Effector memory CD8-positive, alpha-beta T cell (primary cell): ENCODE measurements around the gene ARPIN.
"Not testable (repeated sequence)": the region's sequence is repeated elsewhere in the genome, so short reads cannot be mapped to it uniquely, and the experiment has no call there.

Experiments
- ATAC-seq: fragments of 150-1000 bp; cut with Tn5 transposase; replicated peaks from 2 replicates; pipeline ENCODE4 v1.10.0; 2021; ENCODE audit warnings: mild to moderate bottlenecking, moderate library complexity
- DNase-seq, 3 experiments: peaks; one replicate each; pipeline ENCODE4 v3.0.0; 2021
- H3K27ac Mint-ChIP-seq, 2 donors: one replicate each; pipeline ENCODE4 v1.8.0; 2022; ENCODE audit warnings: mild to moderate bottlenecking in 2 of 2, mixed read lengths in 2 of 2, moderate library complexity in 2 of 2
- H3K27me3 Mint-ChIP-seq, 2 donors: one replicate each; pipeline ENCODE4 v1.8.0; 2022; ENCODE audit warnings: mixed read lengths in 2 of 2
- H3K36me3 Mint-ChIP-seq: one replicate; pipeline ENCODE4 v1.8.0; 2022; ENCODE audit warnings: mild to moderate bottlenecking, moderate library complexity, mixed read lengths; ENCODE audit not compliant: insufficient read depth
- H3K4me1 Mint-ChIP-seq, 2 donors: one replicate each; pipeline ENCODE4 v1.8.0; 2022; ENCODE audit warnings: low read depth in 2 of 2, mixed read lengths in 2 of 2
- H3K4me3 Mint-ChIP-seq, 2 donors: one replicate each; pipeline ENCODE4 v1.8.0; 2022; ENCODE audit warnings: mild to moderate bottlenecking in 2 of 2, mixed read lengths in 2 of 2, moderate library complexity in 2 of 2
- H3K9me3 Mint-ChIP-seq, 2 donors: one replicate each; pipeline ENCODE4 v1.8.0; 2022; ENCODE audit warnings: mixed read lengths in 2 of 2

Gene ARPIN

GRCh38 chr15:89883518-89883917 is 29.2 kb downstream of the ARPIN start:
- Mint-ChIP-seq H3K4me3 (no peak overlapping the region), H3K4me1 (no peaks in the 10 kb centered on the region), H3K27me3 (no peaks in the 10 kb centered on the region), H3K9me3 (no peaks in the 10 kb centered on the region), H3K27ac (peak overlapping the region in 1 of 2 donors; percentile 46), H3K36me3 (peaks cover 47% of the 10 kb centered on the region)
- no peak for DNase-seq
- ATAC-seq = no peak

GRCh38 chr15:89880727-89881126 is 32.0 kb downstream of the ARPIN start:
- ATAC-seq = no peak
- no peak for DNase-seq
- no peak overlapping the region for H3K4me3 Mint-ChIP-seq
- H3K9me3 Mint-ChIP-seq = no peaks in the 10 kb centered on the region
- H3K27ac Mint-ChIP-seq = peak overlapping the region in 1 of 2 donors; percentile 35
- H3K27me3 Mint-ChIP-seq = no peaks in the 10 kb centered on the region
- peaks cover 48% of the 10 kb centered on the region for H3K36me3 Mint-ChIP-seq
- no peaks in the 10 kb centered on the region for H3K4me1 Mint-ChIP-seq

GRCh38 chr15:89878323-89878722 is 34.4 kb downstream of the ARPIN start:
- no peak overlapping the region for H3K4me3 Mint-ChIP-seq
- no peak overlapping the region for H3K27ac Mint-ChIP-seq
- peaks cover 29% of the 10 kb centered on the region for H3K36me3 Mint-ChIP-seq
- no peaks in the 10 kb centered on the region for H3K4me1 Mint-ChIP-seq
- DNase-seq = no peak
- ATAC-seq = no peak
- H3K9me3 Mint-ChIP-seq = no peaks in the 10 kb centered on the region
- H3K27me3 Mint-ChIP-seq = no peaks in the 10 kb centered on the region

GRCh38 chr15:89877083-89877425 is 35.7 kb downstream of the ARPIN start:
- H3K9me3 Mint-ChIP-seq = no peaks in the 10 kb centered on the region
- H3K27ac Mint-ChIP-seq = no peak overlapping the region
- H3K4me1 Mint-ChIP-seq = no peaks in the 10 kb centered on the region
- no peaks in the 10 kb centered on the region for H3K27me3 Mint-ChIP-seq
- no peak overlapping the region for H3K4me3 Mint-ChIP-seq
- peaks cover 27% of the 10 kb centered on the region for H3K36me3 Mint-ChIP-seq
- ATAC-seq (no peak), DNase-seq (no peak)

GRCh38 chr15:89876396-89877082 is 36.2 kb downstream of the ARPIN start:
- no peak for DNase-seq
- H3K27me3 Mint-ChIP-seq = no peaks in the 10 kb centered on the region
- H3K27ac Mint-ChIP-seq = no peak overlapping the region
- ATAC-seq = no peak
- peaks cover 27% of the 10 kb centered on the region for H3K36me3 Mint-ChIP-seq
- H3K4me3 Mint-ChIP-seq = no peak overlapping the region
- H3K9me3 Mint-ChIP-seq = no peaks in the 10 kb centered on the region
- H3K4me1 Mint-ChIP-seq = no peaks in the 10 kb centered on the region

- H3K36me3 Mint-ChIP-seq = peaks cover 31% of the 10 kb centered on the region
- no peak for DNase-seq
- H3K4me3 Mint-ChIP-seq = no peak overlapping the region
- no peaks in the 10 kb centered on the region for H3K4me1 Mint-ChIP-seq
- no peak overlapping the region for H3K27ac Mint-ChIP-seq
- no peaks in the 10 kb centered on the region for H3K9me3 Mint-ChIP-seq
- H3K27me3 Mint-ChIP-seq = no peaks in the 10 kb centered on the region
- no peak for ATAC-seq
Measured at GRCh38 chr15:89875741-89876140, 37.0 kb downstream of the ARPIN start.

GRCh38 chr15:89874926-89875564 is 37.7 kb downstream of the ARPIN start:
- Mint-ChIP-seq H3K27ac (peak overlapping the region in 1 of 2 donors; percentile 58), H3K4me1 (no peaks in the 10 kb centered on the region), H3K27me3 (no peaks in the 10 kb centered on the region), H3K9me3 (no peaks in the 10 kb centered on the region), H3K36me3 (peaks cover 28% of the 10 kb centered on the region), H3K4me3 (no peak overlapping the region)
- peak; percentile 100 for ATAC-seq
- DNase-seq = peak; percentile 72 to 80 (median 77)

- Mint-ChIP-seq H3K9me3 (no peaks in the 10 kb centered on the region), H3K4me1 (no peaks in the 10 kb centered on the region), H3K36me3 (peaks cover 19% of the 10 kb centered on the region), H3K27me3 (no peaks in the 10 kb centered on the region), H3K27ac (no peak overlapping the region), H3K4me3 (no peak overlapping the region)
- ATAC-seq (no peak), DNase-seq (no peak)
Measured at GRCh38 chr15:89870688-89871288, 42.0 kb downstream of the ARPIN start.

- DNase-seq = no peak
- H3K27me3 Mint-ChIP-seq = no peaks in the 10 kb centered on the region
- peak overlapping the region in 1 of 2 donors; percentile 16 for H3K27ac Mint-ChIP-seq
- H3K4me3 Mint-ChIP-seq = no peak overlapping the region
- H3K9me3 Mint-ChIP-seq = no peaks in the 10 kb centered on the region
- H3K4me1 Mint-ChIP-seq = no peaks in the 10 kb centered on the region
- peaks cover 21% of the 10 kb centered on the region for H3K36me3 Mint-ChIP-seq
- no peak for ATAC-seq
Measured at GRCh38 chr15:89870006-89870405, 42.7 kb downstream of the ARPIN start.

- not testable (repeated sequence) for H3K27me3 Mint-ChIP-seq, H3K9me3 Mint-ChIP-seq
Measured at GRCh38 chr15:89869490-89869889, 43.3 kb downstream of the ARPIN start.

GRCh38 chr15:89864958-89865739 is 47.6 kb downstream of the ARPIN start:
- no peak for DNase-seq
- Mint-ChIP-seq H3K36me3 (peaks cover 23% of the 10 kb centered on the region), H3K4me3 (no peak overlapping the region), H3K27me3 (no peaks in the 10 kb centered on the region), H3K4me1 (no peaks in the 10 kb centered on the region), H3K27ac (peak overlapping the region in 1 of 2 donors; percentile 33), H3K9me3 (no peaks in the 10 kb centered on the region)
- no peak for ATAC-seq

More at GRCh38 chr15:89869490-89869889, 43.3 kb downstream of the ARPIN start:
- peaks cover 22% of the 10 kb centered on the region for H3K36me3 Mint-ChIP-seq
- DNase-seq, H3K4me3 Mint-ChIP-seq, ATAC-seq, H3K4me1 Mint-ChIP-seq: not testable (repeated sequence)
- H3K27ac Mint-ChIP-seq = peak overlapping the region in 1 of 2 donors; percentile 16

- Mint-ChIP-seq H3K27ac (peak overlapping the region in 1 of 2 donors; percentile 33), H3K36me3 (peaks cover 18% of the 10 kb centered on the region), H3K27me3 (no peaks in the 10 kb centered on the region), H3K9me3 (no peaks in the 10 kb centered on the region), H3K4me3 (no peak overlapping the region), H3K4me1 (peaks cover 0 to 3% of the 10 kb centered on the region in 2 donors)
- DNase-seq (no peak), ATAC-seq (no peak)
Measured at GRCh38 chr15:89863918-89864317, 48.8 kb downstream of the ARPIN start.

- Mint-ChIP-seq H3K9me3 (no peaks in the 10 kb centered on the region), H3K27me3 (no peaks in the 10 kb centered on the region), H3K4me3 (no peak overlapping the region), H3K4me1 (peaks cover 0 to 4% of the 10 kb centered on the region in 2 donors), H3K36me3 (peaks cover 28% of the 10 kb centered on the region), H3K27ac (no peak overlapping the region)
- DNase-seq = no peak
- no peak for ATAC-seq
Measured at GRCh38 chr15:89860891-89861290, 51.9 kb downstream of the ARPIN start.
